PFSK-1 (cell line): ENCODE measurements around the gene RPS6KA3.

Experiments
- FOXP2 ChIP-seq: optimal IDR thresholded peaks from 2 replicates; pipeline ENCODE3; 2011; ENCODE audit warnings: borderline replicate concordance, control low read depth, inconsistent platforms; ENCODE audit not compliant: insufficient read depth; ENCODE audit errors: extremely low read length, extremely low read depth
- POLR2AphosphoS5 ChIP-seq: IDR thresholded peaks from 2 replicates; pipeline ENCODE4 v1.6.1; 2012; ENCODE audit warnings: low read depth, mild to moderate bottlenecking, control low read depth, low read length, moderate library complexity
- SIN3A ChIP-seq: IDR thresholded peaks from 2 replicates; pipeline ENCODE4 v1.6.1; 2012; ENCODE audit warnings: mild to moderate bottlenecking, low read length, moderate library complexity, borderline replicate concordance; ENCODE audit not compliant: insufficient read depth
- TAF1 ChIP-seq: IDR thresholded peaks from 2 replicates; pipeline ENCODE4 v1.6.1; 2012; ENCODE audit warnings: low read length, control low read depth, borderline replicate concordance; ENCODE audit not compliant: insufficient read depth
- TF ChIP-seq, protein P1 (sequence below), 2 experiments: IDR thresholded peaks; 2 replicates each; pipeline versions ENCODE4 v1.6.1 to v1.8.0; 2011 to 2012; ENCODE audit warnings: low read depth in 2 of 2, low read length in 2 of 2, control low read depth in 1 of 2, inconsistent platforms in 1 of 2, mild to moderate bottlenecking in 1 of 2, moderate library complexity in 1 of 2; ENCODE audit not compliant: insufficient read depth in 1 of 2

RPS6KA3 gene

GRCh38 chrX:20227116-20227515, 39.6 kb downstream of the RPS6KA3 start:
- no peak for TF ChIP-seq TAF1
- TF ChIP-seq POLR2AphosphoS5, result no peak
- TF ChIP-seq, protein P1, sequence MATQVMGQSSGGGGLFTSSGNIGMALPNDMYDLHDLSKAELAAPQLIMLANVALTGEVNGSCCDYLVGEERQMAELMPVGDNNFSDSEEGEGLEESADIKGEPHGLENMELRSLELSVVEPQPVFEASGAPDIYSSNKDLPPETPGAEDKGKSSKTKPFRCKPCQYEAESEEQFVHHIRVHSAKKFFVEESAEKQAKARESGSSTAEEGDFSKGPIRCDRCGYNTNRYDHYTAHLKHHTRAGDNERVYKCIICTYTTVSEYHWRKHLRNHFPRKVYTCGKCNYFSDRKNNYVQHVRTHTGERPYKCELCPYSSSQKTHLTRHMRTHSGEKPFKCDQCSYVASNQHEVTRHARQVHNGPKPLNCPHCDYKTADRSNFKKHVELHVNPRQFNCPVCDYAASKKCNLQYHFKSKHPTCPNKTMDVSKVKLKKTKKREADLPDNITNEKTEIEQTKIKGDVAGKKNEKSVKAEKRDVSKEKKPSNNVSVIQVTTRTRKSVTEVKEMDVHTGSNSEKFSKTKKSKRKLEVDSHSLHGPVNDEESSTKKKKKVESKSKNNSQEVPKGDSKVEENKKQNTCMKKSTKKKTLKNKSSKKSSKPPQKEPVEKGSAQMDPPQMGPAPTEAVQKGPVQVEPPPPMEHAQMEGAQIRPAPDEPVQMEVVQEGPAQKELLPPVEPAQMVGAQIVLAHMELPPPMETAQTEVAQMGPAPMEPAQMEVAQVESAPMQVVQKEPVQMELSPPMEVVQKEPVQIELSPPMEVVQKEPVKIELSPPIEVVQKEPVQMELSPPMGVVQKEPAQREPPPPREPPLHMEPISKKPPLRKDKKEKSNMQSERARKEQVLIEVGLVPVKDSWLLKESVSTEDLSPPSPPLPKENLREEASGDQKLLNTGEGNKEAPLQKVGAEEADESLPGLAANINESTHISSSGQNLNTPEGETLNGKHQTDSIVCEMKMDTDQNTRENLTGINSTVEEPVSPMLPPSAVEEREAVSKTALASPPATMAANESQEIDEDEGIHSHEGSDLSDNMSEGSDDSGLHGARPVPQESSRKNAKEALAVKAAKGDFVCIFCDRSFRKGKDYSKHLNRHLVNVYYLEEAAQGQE (IDR thresholded peaks at IDR 0.05; ENCODE audit: insufficient read depth in 1 of 2, low read depth in 2 of 2, low read length in 2 of 2), result no peak
- no peak for TF ChIP-seq FOXP2
- no peak for TF ChIP-seq SIN3A

DNA sequence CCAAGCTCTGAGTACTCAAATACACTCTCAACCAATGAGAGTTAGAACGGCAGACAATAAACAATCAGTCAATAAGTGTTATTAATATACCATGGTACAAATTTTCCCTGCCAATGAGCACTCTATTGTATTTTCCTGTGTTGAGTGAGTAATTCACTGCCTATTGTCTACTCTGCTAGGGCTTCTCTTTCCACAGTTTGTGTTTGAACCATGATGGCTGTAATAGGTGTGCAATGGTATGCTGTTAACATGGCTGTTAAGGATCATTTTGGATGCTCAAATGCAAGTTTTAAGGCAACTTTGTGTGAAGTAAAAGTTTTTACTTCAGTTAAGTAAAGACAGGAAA, 41.2 kb downstream of the RPS6KA3 start:
- TF ChIP-seq FOXP2, result no peak
- no peak for TF ChIP-seq TAF1
- no peak for TF ChIP-seq SIN3A
- TF ChIP-seq POLR2AphosphoS5, result no peak
- TF ChIP-seq, protein P1 (IDR thresholded peaks at IDR 0.05; ENCODE audit: insufficient read depth in 1 of 2, low read depth in 2 of 2, low read length in 2 of 2), result no peak

DNA sequence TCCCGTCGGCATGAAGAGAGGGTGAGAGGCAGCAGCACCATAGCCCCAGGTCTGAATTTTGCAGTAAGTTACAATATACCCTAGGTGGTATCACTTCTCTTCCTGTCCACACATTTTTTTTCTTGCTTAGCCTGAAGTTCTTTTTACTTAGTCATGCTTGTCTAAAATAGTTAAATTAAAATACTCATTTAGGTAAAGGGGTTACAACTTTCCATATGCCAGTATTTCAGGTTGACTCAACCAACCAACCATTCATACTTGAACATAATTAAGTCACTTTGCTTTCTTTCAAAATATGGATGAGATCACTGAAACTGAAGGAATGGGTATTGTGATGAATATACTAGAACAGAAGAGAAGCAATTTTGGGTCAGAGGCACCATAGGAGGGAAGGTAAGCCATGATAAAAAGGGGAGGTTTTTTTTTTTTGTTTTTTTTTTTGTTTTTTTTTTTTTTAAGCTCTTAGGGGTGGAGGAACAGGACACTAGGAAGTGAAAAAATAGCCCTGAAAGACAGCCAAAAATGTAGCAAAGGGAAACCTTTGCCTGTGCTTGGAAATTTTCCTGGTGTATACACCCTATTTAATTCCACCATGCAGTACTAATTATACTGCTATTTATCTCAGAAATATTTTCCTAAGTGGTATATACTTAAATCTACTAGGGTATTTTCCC, 41.8 kb downstream of the RPS6KA3 start:
- TF ChIP-seq, protein P1 (IDR thresholded peaks at IDR 0.05; ENCODE audit: insufficient read depth in 1 of 2, low read depth in 2 of 2, low read length in 2 of 2), result no peak
- TF ChIP-seq POLR2AphosphoS5, result no peak

GRCh38 chrX:20221902-20222301, 44.8 kb downstream of the RPS6KA3 start:
- TF ChIP-seq FOXP2 (no peak), SIN3A (no peak), TAF1 (no peak), POLR2AphosphoS5 (no peak)
- TF ChIP-seq, protein P1 (IDR thresholded peaks at IDR 0.05; ENCODE audit: insufficient read depth in 1 of 2, low read depth in 2 of 2, low read length in 2 of 2), result no peak

DNA sequence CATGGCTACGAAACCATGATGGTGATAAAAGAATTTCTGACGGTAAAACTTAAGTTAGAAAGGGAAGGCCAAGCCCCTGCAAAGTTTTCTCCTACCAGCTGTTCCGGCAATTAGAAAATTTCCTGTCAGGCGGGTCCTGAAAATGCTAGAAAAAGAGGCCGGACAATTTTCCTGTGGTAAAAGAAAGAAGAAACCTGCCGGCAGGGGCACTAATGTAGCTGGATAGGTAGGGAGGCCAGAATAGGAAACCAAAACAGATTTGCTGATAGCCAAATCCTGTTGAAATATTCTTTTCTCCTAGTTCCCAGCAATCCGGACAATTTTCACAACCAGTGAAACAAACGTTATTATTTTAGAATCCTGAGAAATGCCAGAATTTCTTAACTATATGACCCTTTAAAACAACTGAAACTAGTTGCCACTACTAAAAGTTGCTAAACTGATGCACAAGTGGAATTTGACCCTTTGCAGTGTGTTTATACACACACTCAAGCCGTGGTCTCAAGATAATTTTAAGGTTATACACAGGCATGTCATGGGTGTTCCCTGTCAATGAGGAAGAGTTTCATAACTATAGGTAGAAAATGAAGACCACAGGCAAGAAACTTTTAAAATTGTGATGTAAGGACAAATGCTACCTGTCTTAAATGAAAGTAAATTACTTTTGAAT, 47.7 kb downstream of the RPS6KA3 start:
- TF ChIP-seq POLR2AphosphoS5, result no peak
- TF ChIP-seq SIN3A, result no peak
- TF ChIP-seq, protein P1 (IDR thresholded peaks at IDR 0.05; ENCODE audit: insufficient read depth in 1 of 2, low read depth in 2 of 2, low read length in 2 of 2), result no peak
- TF ChIP-seq FOXP2, result no peak
- no peak for TF ChIP-seq TAF1
